ENCODE data around the gene C4orf50.
A peak's percentile ranks its signal among the peaks of the same experiment; 100 is the strongest.

C4orf50 gene

DNA sequence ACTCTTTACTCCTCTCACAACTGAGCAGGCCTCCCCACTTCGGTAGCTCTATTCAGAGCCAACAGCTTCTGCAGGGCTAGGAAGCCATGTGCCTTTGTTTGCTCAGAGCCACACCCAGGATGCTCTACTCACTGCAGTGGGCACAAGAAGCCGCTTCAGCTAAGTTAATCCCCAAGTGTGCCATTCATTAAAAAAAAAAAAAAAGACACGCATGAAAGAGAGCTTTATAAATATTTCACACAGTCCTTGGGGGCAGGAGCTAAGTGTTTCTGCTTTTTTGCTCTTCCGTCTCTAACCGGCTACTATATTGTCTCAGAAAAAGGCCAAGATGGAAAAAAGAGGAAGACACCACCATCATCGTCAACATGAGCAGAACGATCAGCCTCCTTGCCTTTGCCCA, 133.4 kb downstream of the C4orf50 start:
- H3K4me3 Mint-ChIP-seq = no peak overlapping the region
- ATAC-seq (no peak), DNase-seq (no peak)
- peaks cover 51% of the 10 kb centered on the region for H3K27me3 Mint-ChIP-seq
- no peaks in the 10 kb centered on the region for H3K9me3 Mint-ChIP-seq
- H3K4me1 Mint-ChIP-seq = peaks cover 7% of the 10 kb centered on the region
- H3K27ac Mint-ChIP-seq = no peak overlapping the region

GRCh38 chr4:5883916-5884315, 134.3 kb downstream of the C4orf50 start:
- Mint-ChIP-seq H3K27me3 (peaks cover 51% of the 10 kb centered on the region), H3K9me3 (peaks cover 0 to 5% of the 10 kb centered on the region in 2 donors), H3K4me3 (no peak overlapping the region), H3K4me1 (peaks cover 3% of the 10 kb centered on the region), H3K27ac (no peak overlapping the region)
- no peak for ATAC-seq
- no peak for DNase-seq

DNA sequence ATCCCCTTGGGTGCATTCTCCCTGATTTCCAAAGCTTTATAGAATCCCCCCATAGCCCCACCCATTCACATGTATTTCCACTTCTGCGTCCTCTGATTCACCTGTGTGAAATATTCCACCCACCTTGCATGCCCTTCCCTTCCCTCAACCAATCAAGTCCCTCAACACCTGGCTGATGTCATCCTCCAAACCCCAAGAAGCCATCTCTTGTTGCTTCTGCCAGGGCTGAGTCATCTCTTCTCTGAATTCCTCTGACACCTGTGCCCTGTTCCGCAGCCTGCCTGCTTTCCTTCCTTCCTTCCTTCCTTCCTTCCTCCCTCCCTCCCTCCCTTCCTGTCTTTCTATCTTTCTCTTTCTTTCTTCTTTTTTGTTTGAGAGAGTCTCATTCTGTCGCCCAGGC, 135.3 kb downstream of the C4orf50 start:
- Mint-ChIP-seq H3K4me3 (no peak overlapping the region), H3K9me3 (peaks cover 0 to 7% of the 10 kb centered on the region in 2 donors), H3K27ac (no peak overlapping the region), H3K27me3 (peaks cover 49% of the 10 kb centered on the region), H3K4me1 (no peaks in the 10 kb centered on the region)
- no peak for ATAC-seq
- no peak for DNase-seq

GRCh38 chr4:5881340-5881739, 136.9 kb downstream of the C4orf50 start:
- Mint-ChIP-seq H3K9me3 (peaks cover 0 to 19% of the 10 kb centered on the region in 2 donors), H3K27me3 (peaks cover 36% of the 10 kb centered on the region), H3K27ac (peak overlapping the region in 1 of 2 donors; percentile 45), H3K4me1 (no peaks in the 10 kb centered on the region), H3K4me3 (no peak overlapping the region)
- no peak for DNase-seq
- no peak for ATAC-seq

GRCh38 chr4:5878359-5878758, 139.9 kb downstream of the C4orf50 start:
- ATAC-seq = no peak

DNA sequence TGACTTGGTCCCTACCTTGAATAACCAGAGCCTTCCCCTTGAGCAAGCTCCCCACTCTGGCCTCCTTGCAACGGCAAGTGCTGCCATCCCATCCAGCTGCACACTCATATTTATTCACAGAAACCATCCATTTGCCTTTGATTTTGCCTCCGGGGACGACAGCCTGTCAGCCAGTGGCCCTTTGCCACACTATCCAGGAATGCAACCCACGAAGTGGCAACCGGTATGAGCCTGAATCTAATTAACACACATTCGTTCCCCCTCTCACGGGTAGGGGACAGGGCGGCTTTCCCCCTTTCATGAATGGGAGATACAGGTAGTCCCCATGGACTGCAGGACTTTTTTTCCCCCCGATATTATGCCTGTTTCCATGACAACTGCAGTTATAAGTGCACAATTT, 140.8 kb downstream of the C4orf50 start:
- Mint-ChIP-seq H3K27ac (no peak overlapping the region), H3K27me3 (peaks cover 12% of the 10 kb centered on the region), H3K4me3 (no peak overlapping the region), H3K9me3 (peaks cover 0 to 29% of the 10 kb centered on the region in 2 donors), H3K4me1 (no peaks in the 10 kb centered on the region)
- ATAC-seq (no peak), DNase-seq (no peak)

More at GRCh38 chr4:5878359-5878758, 139.9 kb downstream of the C4orf50 start:
- H3K27me3 Mint-ChIP-seq = peaks cover 12% of the 10 kb centered on the region
- H3K27ac Mint-ChIP-seq = no peak overlapping the region
- H3K4me1 Mint-ChIP-seq = no peaks in the 10 kb centered on the region
- H3K9me3 Mint-ChIP-seq = peaks cover 0 to 24% of the 10 kb centered on the region in 2 donors
- no peak for DNase-seq
- H3K4me3 Mint-ChIP-seq = no peak overlapping the region

DNA sequence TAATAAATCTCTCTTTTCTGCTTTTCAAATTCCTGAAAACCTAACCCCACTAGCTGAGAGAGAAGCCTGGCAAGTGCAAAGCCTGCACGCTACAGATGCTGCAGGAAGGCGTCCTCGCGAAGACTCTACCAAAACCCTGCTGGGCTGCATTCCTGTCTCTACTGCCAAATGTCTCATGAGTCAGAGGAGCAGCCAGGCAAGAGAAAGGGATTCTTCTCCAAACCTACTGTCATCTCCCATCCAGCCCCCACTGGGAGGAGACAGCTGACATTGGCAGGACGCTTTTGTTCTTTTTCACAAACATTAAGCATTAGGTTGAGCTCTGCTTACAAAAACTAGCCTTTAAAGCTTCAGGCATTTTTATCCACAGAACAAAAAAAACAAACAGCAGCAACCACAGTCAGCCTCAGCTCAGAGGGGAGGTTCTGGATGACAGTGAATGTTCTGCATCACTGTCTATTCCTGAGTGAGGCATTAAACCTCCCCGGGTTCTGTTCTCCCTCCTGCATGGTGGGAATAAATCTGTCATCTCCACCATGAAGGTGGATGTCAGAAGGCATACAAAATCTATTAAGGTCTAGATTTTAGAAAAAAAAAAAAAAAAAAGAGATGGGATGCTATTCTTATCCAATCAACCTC, 143.3 kb downstream of the C4orf50 start:
- ATAC-seq (no peak), DNase-seq (no peak)
- no peak overlapping the region for H3K27ac Mint-ChIP-seq

GRCh38 chr4:5870701-5871100, 147.5 kb downstream of the C4orf50 start:
- H3K27ac Mint-ChIP-seq = no peak overlapping the region
- H3K4me3 Mint-ChIP-seq = no peak overlapping the region
- DNase-seq = no peak

More for the DNA sequence above, 143.3 kb downstream of the C4orf50 start:
- Mint-ChIP-seq H3K4me3 (no peak overlapping the region), H3K27me3 (peaks cover 23% of the 10 kb centered on the region), H3K9me3 (peaks cover 0 to 29% of the 10 kb centered on the region in 2 donors), H3K4me1 (no peaks in the 10 kb centered on the region)

DNA sequence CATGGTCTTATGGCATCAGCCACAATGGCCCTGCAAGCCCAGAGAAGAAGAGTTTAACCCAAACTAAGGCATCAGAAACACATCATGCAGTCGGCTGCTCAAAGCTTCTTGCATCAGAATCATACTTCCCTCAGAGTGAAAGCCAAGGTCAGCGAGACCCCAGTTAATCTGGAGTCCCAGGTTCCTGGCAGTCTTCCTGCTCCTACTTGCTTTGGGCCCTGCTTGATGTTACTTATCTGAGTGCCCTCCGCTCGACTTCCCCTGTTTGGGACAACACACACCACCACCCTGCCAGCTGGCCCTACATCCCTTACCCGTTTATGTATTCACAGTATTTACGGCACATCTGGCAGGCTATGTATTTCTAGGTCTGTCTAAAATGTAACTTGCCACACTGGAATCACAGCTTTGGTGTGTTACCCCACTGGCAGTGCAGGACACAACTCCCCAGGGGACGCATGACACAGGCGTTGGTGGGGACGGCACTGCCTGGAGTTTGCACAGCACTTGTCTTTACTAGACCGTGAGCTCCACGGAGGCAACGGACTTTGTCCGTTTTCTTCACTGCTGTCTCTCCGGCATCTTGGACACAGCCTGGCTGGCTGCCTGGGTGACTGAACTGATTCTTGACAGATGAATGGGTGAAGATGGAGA, 148.1 kb downstream of the C4orf50 start:
- ATAC-seq (no peak), DNase-seq (no peak)
- Mint-ChIP-seq H3K4me1 (peaks cover 16% of the 10 kb centered on the region), H3K27ac (no peak overlapping the region), H3K4me3 (no peak overlapping the region), H3K27me3 (peaks cover 19% of the 10 kb centered on the region), H3K9me3 (peaks cover 0 to 10% of the 10 kb centered on the region in 2 donors)

More at GRCh38 chr4:5870701-5871100, 147.5 kb downstream of the C4orf50 start:
- Mint-ChIP-seq H3K9me3 (peaks cover 0 to 10% of the 10 kb centered on the region in 2 donors), H3K27me3 (peaks cover 19% of the 10 kb centered on the region), H3K4me1 (peaks cover 14% of the 10 kb centered on the region)
- no peak for ATAC-seq

GRCh38 chr4:5867866-5868265, 150.4 kb downstream of the C4orf50 start:
- Mint-ChIP-seq H3K27me3 (peaks cover 27% of the 10 kb centered on the region), H3K9me3 (no peaks in the 10 kb centered on the region), H3K4me1 (peaks cover 25% of the 10 kb centered on the region), H3K27ac (no peak overlapping the region), H3K4me3 (no peak overlapping the region)
- DNase-seq (no peak), ATAC-seq (no peak)

DNA sequence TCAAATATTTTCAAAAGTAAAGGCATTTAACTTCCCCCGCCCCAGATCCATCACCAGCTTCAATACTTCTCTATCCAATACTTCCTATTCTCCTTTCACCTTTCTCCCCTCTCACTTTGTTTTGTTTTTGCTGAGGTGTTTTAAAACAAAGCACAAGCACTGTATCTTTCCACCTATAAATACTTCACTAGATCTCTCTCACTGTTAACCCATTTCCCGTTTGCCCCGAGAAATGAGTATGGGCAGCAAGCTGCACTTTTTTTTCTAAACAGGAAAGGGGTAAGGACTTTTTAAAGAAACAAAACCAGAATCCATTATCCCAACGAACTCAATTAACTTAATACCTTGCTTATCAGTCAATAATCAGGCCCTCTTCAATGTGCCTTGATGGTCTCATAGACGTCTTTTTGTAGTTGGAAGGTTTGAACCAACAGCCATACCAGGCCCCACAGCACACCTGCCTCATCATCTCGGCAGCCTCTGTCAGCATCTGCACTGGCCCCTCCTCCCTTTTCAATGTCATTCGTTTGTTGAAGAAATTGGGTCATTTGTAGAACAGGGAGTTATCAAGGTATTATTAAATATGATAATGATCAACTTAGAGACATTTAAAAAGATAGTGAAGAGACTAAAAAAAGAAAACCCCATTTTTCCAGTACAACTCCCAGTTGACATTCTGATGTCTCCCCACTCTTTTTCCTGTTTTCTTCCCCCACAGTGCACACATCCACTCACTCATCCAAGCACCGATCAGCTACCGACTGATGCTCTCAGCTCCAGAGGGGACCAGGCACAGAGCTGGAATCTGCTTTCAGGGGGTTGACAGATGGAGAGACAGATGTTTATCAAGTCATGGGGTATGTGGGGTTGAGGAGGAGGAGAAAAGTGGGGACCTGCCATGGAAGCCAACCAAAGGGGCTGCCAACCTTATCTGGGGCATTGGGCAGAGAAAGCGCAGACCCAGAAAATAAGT, 151.1 kb downstream of the C4orf50 start:
- Mint-ChIP-seq H3K4me3 (peak overlapping the region in 1 of 2 donors; percentile 10), H3K4me1 (peaks cover 25% of the 10 kb centered on the region), H3K27ac (no peak overlapping the region), H3K27me3 (peaks cover 31% of the 10 kb centered on the region), H3K9me3 (no peaks in the 10 kb centered on the region)
- DNase-seq (no peak), ATAC-seq (no peak)

DNA sequence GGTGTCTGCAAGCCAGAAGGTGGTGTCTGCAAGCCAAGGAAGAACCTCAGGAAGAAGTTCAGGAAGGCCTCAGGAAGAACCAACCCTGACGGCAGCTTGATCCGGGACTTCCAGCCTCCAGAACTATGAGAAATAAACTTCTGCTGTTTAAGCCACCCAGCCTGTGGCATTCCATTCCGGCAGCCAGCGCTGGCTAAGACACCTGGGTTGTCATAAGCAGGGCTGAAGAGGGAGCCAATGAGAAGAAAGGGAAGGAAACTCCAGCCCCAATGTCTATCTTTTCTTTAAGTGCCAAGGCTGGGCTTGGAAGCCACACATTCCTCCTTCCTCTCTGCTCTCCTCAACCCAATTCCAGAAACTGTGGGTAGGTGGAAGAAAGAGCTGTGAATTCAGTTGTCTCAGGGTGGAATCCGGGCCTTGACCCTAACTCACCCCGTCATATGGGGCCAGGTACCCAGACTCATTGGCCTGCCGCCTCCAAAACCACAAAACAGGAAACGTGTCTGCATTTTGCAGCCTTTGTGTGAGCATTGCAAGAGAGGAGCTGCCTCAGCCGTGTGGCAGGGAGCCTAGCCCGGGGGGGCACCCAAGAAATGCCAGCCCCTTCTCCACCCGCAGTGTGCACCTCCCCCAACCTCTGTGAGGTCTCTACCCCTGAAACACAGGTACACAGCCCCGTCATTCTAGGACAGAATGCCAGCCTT, 152.2 kb downstream of the C4orf50 start:
- peak overlapping the region in 1 of 2 donors; percentile 79 for H3K27ac Mint-ChIP-seq
- H3K4me1 Mint-ChIP-seq = peaks cover 25% of the 10 kb centered on the region
- DNase-seq = peak in 1 of 2 donors; percentile 37
- H3K4me3 Mint-ChIP-seq = peak overlapping the region in 1 of 2 donors; percentile 12
- peaks cover 33% of the 10 kb centered on the region for H3K27me3 Mint-ChIP-seq
- H3K9me3 Mint-ChIP-seq = no peaks in the 10 kb centered on the region
- peak; percentile 70 for ATAC-seq

DNA sequence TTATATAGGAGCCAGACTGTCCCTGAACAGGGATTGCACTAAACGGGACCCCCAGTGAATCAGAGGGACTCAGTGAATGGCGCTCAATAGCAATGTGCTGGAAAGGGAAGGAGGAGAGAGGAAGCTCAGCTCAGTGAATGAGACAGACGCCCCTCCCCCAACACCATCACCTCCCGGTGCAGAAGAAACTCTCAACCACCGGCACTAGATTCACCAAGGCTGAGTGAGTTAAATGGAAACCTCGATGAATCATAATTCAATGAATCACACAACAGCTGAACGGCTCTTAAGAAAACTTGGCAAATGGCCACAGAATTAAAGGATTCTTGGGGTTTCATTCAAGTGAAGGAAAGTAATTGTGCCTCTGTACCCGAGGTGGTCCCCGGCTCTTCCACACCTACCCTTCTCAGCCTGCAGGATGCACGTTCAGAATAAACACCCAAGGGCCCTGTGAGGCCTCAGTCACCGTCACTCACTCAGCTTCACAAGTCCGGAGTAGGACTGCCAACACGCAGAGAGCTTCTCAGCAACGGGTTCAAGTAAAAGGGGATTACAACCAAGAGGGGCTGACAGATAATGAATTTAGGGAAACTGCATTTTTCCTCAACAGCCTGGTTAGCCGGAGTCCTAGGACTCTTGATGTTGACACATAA, 154.6 kb downstream of the C4orf50 start:
- ATAC-seq (peak; percentile 93), DNase-seq (peak; percentile 25 to 71)
- Mint-ChIP-seq H3K27ac (no peak overlapping the region), H3K27me3 (peaks cover 16% of the 10 kb centered on the region), H3K4me3 (peak overlapping the region in 1 of 2 donors; percentile 12), H3K9me3 (no peaks in the 10 kb centered on the region), H3K4me1 (peaks cover 25% of the 10 kb centered on the region)

GRCh38 chr4:5858020-5858769, 160.0 kb downstream of the C4orf50 start:
- ATAC-seq (no peak), DNase-seq (no peak)
- H3K27ac Mint-ChIP-seq = no peak overlapping the region
- H3K27me3 Mint-ChIP-seq = peaks cover 6% of the 10 kb centered on the region
- H3K4me3 Mint-ChIP-seq = no peak overlapping the region
- H3K9me3 Mint-ChIP-seq = no peaks in the 10 kb centered on the region
- peaks cover 1% of the 10 kb centered on the region for H3K4me1 Mint-ChIP-seq

All from stimulated activated naive CD8-positive, alpha-beta T cell treated with anti-CD3 and anti-CD28 coated beads, Interleukin-15, amount 100 ng/mL, for 72 hours (primary cell).